Measurements from ENCODE around the gene KPNB1. TPM values are rescaled to one million over a fixed set of nuclear protein-coding genes. Genes with fewer than 3 reads are reported as not detected.

Gene KPNB1
- total and polyA plus RNA-seq, 2 of the 8 experiments (the other 6 are each of a cell fraction or from before 2014, with no cell fraction given) = 171 to 625 TPM

- no peak for TF ChIP-seq SP4 (IDR thresholded peaks at IDR 0.05; ENCODE audit: low read length)
- TF ChIP-seq BACH1 (IDR thresholded peaks at IDR 0.05; ENCODE audit: low read length) = no peak
- no peak for TF ChIP-seq SP2 (IDR thresholded peaks at IDR 0.05; ENCODE audit: low read length)
- TF ChIP-seq SIN3A (conservative IDR thresholded peaks at IDR 0.05 in 1 of 2, IDR thresholded peaks at IDR 0.05 in 1 of 2; ENCODE audit: low read depth in 1 of 2, low read length in 2 of 2) = peak in 1 of 2 experiments; percentile 70; a peak in 1 of 4 replicates
- TF ChIP-seq SP1 (IDR thresholded peaks at IDR 0.05; ENCODE audit: low read depth, low read length) = no peak
- TF ChIP-seq SUZ12 (IDR thresholded peaks at IDR 0.05; ENCODE audit: low read length) = no peak
- peak; percentile 95 for TF ChIP-seq TAF7 (optimal IDR thresholded peaks at IDR 0.05; ENCODE audit: borderline replicate concordance, low read depth, low read length)
- no peak for TF ChIP-seq MAFK (IDR thresholded peaks at IDR 0.05; ENCODE audit: low read depth, low read length)
- no peak for TF ChIP-seq POLR2A (IDR thresholded peaks at IDR 0.05; ENCODE audit: control extremely low read depth in 1 of 2, low read depth in 2 of 2, low read length in 2 of 2)
- no peak for TF ChIP-seq JUN (IDR thresholded peaks at IDR 0.05; ENCODE audit: low read depth, low read length)
- TF ChIP-seq PHF8 (conservative IDR thresholded peaks at IDR 0.05; ENCODE audit: low read depth, low read length) = peak; percentile 68
- no peak for TF ChIP-seq CTCF (IDR thresholded peaks at IDR 0.05; ENCODE audit: control extremely low read depth in 1 of 3, insufficient read depth in 1 of 3, low read depth in 1 of 3, low read length in 3 of 3)
- peak; percentile 39; the same call in 1 of the 2 replicates for TF ChIP-seq YY1 (IDR thresholded peaks at IDR 0.05; ENCODE audit: low read depth, low read length)
- no peak for TF ChIP-seq FOSL1 (IDR thresholded peaks at IDR 0.05; ENCODE audit: insufficient read depth, low read depth, low read length)
- TF ChIP-seq EGR1 (IDR thresholded peaks at IDR 0.05; ENCODE audit: borderline replicate concordance, low read depth, low read length) = no peak
- peak; percentile 8 for TF ChIP-seq ASH2L (IDR thresholded peaks at IDR 0.05; ENCODE audit: low read length)
- TF ChIP-seq TAF1 (IDR thresholded peaks at IDR 0.05; ENCODE audit: low read depth, low read length) = no peak; the same call in none of the 2 replicates
- TF ChIP-seq RAD21 (IDR thresholded peaks at IDR 0.05 in 1 of 2, conservative IDR thresholded peaks at IDR 0.05 in 1 of 2; ENCODE audit: low read depth in 2 of 2, low read length in 2 of 2) = no peak
Observed at GRCh38 chr17:47649972-47650524, 329 bp downstream of the KPNB1 start (continued).
